Stimulated activated CD4-positive, alpha-beta T cell treated with anti-CD3 and anti-CD28 coated beads, TNF-alpha, amount 100 ng/mL, for 48 hours (primary cell): ENCODE data around the gene CDKAL1.
"Not testable (repeated sequence)": the region's sequence is repeated elsewhere in the genome, so short reads cannot be mapped to it uniquely, and the experiment has no call there.

ENCODE experiments used
- DNase-seq, 3 donors: peaks; one replicate each; pipeline ENCODE4 v3.0.0-alpha.2; 2020; ENCODE audit warnings: low read depth in 3 of 3

The CDKAL1 gene

GRCh38 chr6:20639161-20639560 is 104.9 kb downstream of the CDKAL1 start:
- DNase-seq, result no peak

GRCh38 chr6:20640181-20640580 is 105.9 kb downstream of the CDKAL1 start:
- no peak for DNase-seq

GRCh38 chr6:20642441-20642840 is 108.2 kb downstream of the CDKAL1 start:
- no peak for DNase-seq

GRCh38 chr6:20644667-20645370 is 110.6 kb downstream of the CDKAL1 start:
- no peak for DNase-seq

- not testable (repeated sequence) for DNase-seq
These were observed 111.3 kb downstream of the CDKAL1 start for GRCh38 chr6:20645572-20645971.

GRCh38 chr6:20647585-20647984 is 113.3 kb downstream of the CDKAL1 start:
- no peak for DNase-seq

GRCh38 chr6:20649696-20650470 is 115.6 kb downstream of the CDKAL1 start:
- DNase-seq, result not testable (repeated sequence)

GRCh38 chr6:20652299-20653084 is 118.2 kb downstream of the CDKAL1 start:
- DNase-seq, result no peak

- no peak for DNase-seq
These were observed 118.8 kb downstream of the CDKAL1 start for GRCh38 chr6:20653085-20653479.

- no peak for DNase-seq
These were observed 121.1 kb downstream of the CDKAL1 start for GRCh38 chr6:20655317-20655716.

- DNase-seq, result no peak
These were observed 123.1 kb downstream of the CDKAL1 start for GRCh38 chr6:20657274-20657800.

- DNase-seq, result no peak
These were observed 123.8 kb downstream of the CDKAL1 start for GRCh38 chr6:20658053-20658452.

- DNase-seq, result no peak
These were observed 124.3 kb downstream of the CDKAL1 start for GRCh38 chr6:20658516-20658915.

- DNase-seq, result no peak
These were observed 126.3 kb downstream of the CDKAL1 start for GRCh38 chr6:20660534-20660933.

GRCh38 chr6:20661721-20662120 is 127.5 kb downstream of the CDKAL1 start:
- no peak for DNase-seq

GRCh38 chr6:20664250-20664649 is 130.0 kb downstream of the CDKAL1 start:
- DNase-seq, result no peak

GRCh38 chr6:20665290-20665689 is 131.0 kb downstream of the CDKAL1 start:
- DNase-seq, result no peak

GRCh38 chr6:20669571-20670314 is 135.5 kb downstream of the CDKAL1 start:
- DNase-seq, result no peak

- DNase-seq, result no peak
These were observed 136.5 kb downstream of the CDKAL1 start for GRCh38 chr6:20670750-20671149.

- no peak for DNase-seq
These were observed 137.8 kb downstream of the CDKAL1 start for GRCh38 chr6:20672038-20672437.

- DNase-seq, result no peak
These were observed 139.2 kb downstream of the CDKAL1 start for GRCh38 chr6:20673458-20673857.
